ENCODE results near the gene PDE8B. TPM values are rescaled to one million over a fixed set of nuclear protein-coding genes. Genes with fewer than 3 reads are reported as not detected.

The PDE8B gene
- total and polyA plus RNA-seq, 8 donors, result 2.9 to 11.9 (median 6.9) TPM

- Histone ChIP-seq H3K4me1 (no peaks in the 10 kb centered on the region), H3K36me3 (no peaks in the 10 kb centered on the region), H3K27ac (no peak overlapping the region), H3K4me3 (no peak overlapping the region), H3K27me3 (no peaks in the 10 kb centered on the region), H3K9me3 (no peaks in the 10 kb centered on the region)
- no peak for ATAC-seq
- TF ChIP-seq CTCF (IDR thresholded peaks at IDR 0.05), result no peak
- intact Hi-C loops (cut with DNase I), result no loop called here
- DNase-seq, result no peak
- 81 to 89% methylated on average over 4 of the region's 4 CpGs for WGBS, 2 donors
- no peak for FAIRE-seq
These were observed 128.9 kb downstream of the PDE8B start for GRCh38 chr5:77339337-77339890.

- ATAC-seq, result no peak
- no peak for TF ChIP-seq CTCF (IDR thresholded peaks at IDR 0.05)
- intact Hi-C loops (cut with DNase I), result no loop called here
These were observed 132.7 kb downstream of the PDE8B start for GRCh38 chr5:77343165-77343564.

DNA sequence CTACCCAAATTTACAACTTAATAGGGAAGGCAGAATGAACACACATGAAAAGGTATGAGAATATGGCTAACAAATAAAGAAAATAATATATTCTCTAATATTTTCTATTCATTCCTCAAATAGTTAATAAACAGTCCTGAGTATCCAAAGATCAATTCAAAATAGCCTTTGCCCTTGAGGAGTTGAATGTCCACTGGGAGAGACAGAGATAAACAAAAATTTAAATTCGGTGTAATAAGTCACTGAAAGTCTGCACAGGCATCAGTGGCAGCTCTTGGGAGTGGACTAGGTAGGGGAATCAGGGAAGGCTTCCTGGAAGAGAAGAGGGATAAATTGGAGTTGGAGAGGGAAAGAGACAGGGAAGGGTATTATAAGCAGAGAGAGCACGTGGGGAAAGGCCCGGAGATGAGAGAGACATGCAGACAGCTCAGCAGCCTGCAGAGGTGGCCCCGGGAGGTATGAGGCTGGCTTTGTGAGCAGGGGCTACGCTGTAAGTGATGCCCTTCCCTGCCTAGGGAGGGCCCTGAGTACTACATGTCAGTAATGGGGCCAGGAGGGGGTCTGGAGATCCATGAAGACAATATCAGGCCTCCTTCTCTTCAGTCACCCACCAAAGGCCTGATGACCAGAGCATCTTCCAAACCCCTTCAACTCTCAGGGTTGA lies 137.1 kb downstream of the PDE8B start:
- Histone ChIP-seq H3K27me3 (no peaks in the 10 kb centered on the region), H3K4me3 (no peak overlapping the region), H3K4me1 (no peaks in the 10 kb centered on the region), H3K36me3 (peaks cover 0 to 8% (median 0%) of the 10 kb centered on the region in 3 donors), H3K9me3 (no peaks in the 10 kb centered on the region), H3K27ac (no peak overlapping the region)
- TF ChIP-seq CTCF (IDR thresholded peaks at IDR 0.05), result no peak
- ATAC-seq (no peak), DNase-seq (no peak), FAIRE-seq (no peak)
- intact Hi-C loops (cut with DNase I), result no loop called here
- WGBS, 2 donors, result 71 to 85% methylated on average over 5 of the region's 5 CpGs

More at GRCh38 chr5:77343165-77343564, 132.7 kb downstream of the PDE8B start:
- FAIRE-seq (no peak), DNase-seq (no peak)
- Histone ChIP-seq H3K36me3 (peaks cover 0 to 8% (median 0%) of the 10 kb centered on the region in 3 donors), H3K4me3 (no peak overlapping the region), H3K4me1 (no peaks in the 10 kb centered on the region), H3K27ac (no peak overlapping the region), H3K9me3 (no peaks in the 10 kb centered on the region), H3K27me3 (no peaks in the 10 kb centered on the region)
- 67 to 73% methylated on average over 3 of the region's 3 CpGs for WGBS, 2 donors

DNA sequence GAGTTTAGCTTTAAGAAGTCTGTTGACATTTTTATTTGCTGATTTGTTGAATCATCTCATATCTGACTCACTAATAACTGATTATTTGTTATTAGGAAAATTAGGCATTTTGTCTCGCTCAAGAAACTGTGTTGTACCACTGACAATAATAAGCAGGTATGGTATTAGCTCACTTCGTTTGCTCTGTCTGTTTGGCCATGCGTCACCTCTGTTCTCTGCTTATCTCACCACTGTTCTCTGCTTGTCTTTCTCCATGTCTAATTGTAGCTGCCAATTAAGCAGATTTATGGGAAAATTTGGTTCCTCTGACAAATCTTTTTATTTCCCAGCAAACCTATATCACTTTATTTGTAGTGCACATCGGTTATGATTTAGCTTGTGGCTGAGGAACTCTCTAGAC lies 142.8 kb downstream of the PDE8B start:
- TF ChIP-seq CTCF (IDR thresholded peaks at IDR 0.05), result no peak
- Histone ChIP-seq H3K27me3 (no peaks in the 10 kb centered on the region), H3K36me3 (no peaks in the 10 kb centered on the region), H3K9me3 (no peaks in the 10 kb centered on the region), H3K4me1 (no peaks in the 10 kb centered on the region), H3K27ac (no peak overlapping the region), H3K4me3 (no peak overlapping the region)
- no peak for ATAC-seq
- intact Hi-C loops (cut with DNase I), result no loop called here
- FAIRE-seq, result no peak
- DNase-seq, result no peak
- WGBS, 2 donors, result 66 to 68% methylated on average over 4 of the region's 4 CpGs

- DNase-seq (no peak), FAIRE-seq (no peak), ATAC-seq (no peak)
- no peaks in the 10 kb centered on the region for H3K36me3 ChIP-seq
- H3K4me1 ChIP-seq, result no peaks in the 10 kb centered on the region
- 95% methylated on average over 2 of the region's 2 CpGs for WGBS, 2 donors
- no peaks in the 10 kb centered on the region for H3K9me3 ChIP-seq
- no peak for TF ChIP-seq CTCF (IDR thresholded peaks at IDR 0.05)
- H3K27ac ChIP-seq, result no peak overlapping the region
- intact Hi-C loops (cut with DNase I), result no loop called here
- H3K27me3 ChIP-seq, result no peaks in the 10 kb centered on the region
- no peak overlapping the region for H3K4me3 ChIP-seq
These were observed 144.0 kb downstream of the PDE8B start for GRCh38 chr5:77354454-77354853.

Measured in pancreas (tissue), 10 donors.